HG03354 (cell line): ENCODE data around the gene ITCH.
A peak's percentile ranks its signal among the peaks of the same experiment; 100 is the strongest.
"Not testable (repeated sequence)": the region's sequence is repeated elsewhere in the genome, so short reads cannot be mapped to it uniquely, and the experiment has no call there.

Source experiments
- ATAC-seq: cut with Tn5 transposase; IDR thresholded peaks from one replicate; pipeline ENCODE4 v1.9.1; 2021; ENCODE audit warnings: mild to moderate bottlenecking; ENCODE audit not compliant: unreplicated experiment, poor library complexity, severe bottlenecking

The ITCH gene

DNA sequence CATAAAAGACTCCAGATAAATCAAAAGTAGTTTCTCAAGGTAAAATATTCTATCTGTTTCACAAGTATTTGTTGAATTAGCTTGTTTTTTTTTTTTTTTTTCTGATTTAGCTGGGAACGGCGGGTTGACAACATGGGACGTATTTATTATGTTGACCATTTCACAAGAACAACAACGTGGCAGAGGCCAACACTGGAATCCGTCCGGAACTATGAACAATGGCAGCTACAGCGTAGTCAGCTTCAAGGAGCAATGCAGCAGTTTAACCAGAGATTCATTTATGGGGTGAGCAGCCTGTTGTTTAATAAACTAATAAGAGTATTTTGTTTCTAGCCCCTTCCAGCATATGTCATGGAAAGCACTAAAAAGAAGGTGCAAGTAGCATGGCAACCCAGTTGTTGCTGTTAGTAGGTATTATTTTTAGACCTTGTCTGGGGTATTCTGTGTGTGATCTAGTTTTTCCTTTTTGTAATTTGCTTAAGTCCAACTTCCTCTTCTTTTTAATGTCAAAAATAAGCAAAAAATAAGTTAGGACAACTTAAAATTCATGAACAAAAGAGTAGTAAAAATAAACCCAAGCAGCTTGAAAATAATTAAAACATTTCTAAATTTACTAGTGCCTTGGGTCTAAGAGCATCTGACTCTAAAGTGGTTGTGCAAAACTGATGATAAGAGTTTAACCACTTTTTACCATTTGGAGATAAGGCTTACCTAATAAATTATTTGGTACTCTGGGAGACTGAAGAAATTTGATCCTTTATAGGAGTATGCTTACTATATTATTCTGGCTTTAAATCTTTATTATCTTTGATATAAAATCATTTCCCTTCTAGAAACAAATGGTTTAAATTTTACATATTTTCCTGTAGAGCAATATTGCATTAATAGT, 82.3 kb downstream of the ITCH start:
- ATAC-seq: no peak

- no peak for ATAC-seq
Observed at GRCh38 chr20:34448517-34448916, 85.4 kb downstream of the ITCH start.

DNA sequence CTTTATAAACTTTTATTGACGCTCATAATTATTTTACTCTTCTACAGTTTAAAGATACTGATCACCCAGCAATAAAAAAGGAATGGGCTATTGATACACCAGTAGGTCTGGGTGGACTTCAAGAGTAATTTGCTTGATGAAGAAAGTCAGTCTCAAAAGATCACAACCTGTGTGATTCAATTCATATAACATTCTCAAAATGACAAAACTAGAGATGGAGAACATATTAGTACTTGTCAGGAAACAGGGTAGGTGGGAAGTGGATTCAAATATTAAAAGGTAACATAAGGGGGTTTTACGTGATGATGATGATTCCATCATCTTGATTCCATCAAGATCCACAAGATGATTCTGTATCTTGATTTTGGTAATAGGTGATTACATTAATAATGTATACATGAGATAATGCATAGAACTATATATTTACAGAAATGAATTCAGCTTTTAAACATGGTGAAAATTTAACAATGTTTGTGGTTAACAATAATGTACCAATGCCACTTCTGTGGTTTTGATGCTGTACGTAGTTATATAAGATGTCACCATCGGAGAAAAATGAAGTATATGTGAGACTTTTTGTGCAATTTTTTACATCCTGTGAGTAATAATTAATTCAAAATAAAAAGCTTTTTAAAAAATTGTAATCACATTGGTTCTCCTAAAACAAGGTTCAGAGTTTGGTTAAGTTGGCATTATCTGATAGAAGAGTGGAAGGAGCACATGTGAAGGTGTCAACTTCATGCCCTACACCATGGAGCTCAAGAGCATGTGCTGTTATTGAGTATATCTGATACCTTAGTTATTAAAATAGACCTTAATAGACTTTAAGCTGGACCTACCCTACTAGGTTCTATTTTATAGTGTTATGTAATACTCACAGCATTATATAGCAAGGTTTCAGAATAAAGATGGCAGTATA, 86.9 kb downstream of the ITCH start:
- ATAC-seq: no peak

GRCh38 chr20:34452281-34452982, 89.4 kb downstream of the ITCH start:
- no peak for ATAC-seq

DNA sequence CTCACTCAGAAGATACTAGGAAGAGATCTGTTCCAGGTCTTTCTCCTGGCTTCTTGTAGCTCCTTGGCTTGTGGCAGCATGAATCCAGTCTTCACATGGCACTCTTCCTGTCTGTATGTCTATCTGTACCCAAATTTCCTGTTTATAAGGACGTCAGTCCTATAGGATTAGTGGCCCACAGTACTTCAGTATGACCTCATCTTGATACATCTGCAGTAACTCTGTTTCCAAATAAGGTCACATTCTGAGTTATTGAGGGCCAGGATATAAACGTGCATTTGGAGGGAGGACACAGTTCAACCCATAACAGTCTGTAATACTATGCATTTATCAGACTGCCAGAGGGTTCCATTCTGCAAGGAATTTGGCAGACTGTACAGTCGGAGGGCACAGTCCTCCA, 95.6 kb downstream of the ITCH start:
- ATAC-seq: no peak

DNA sequence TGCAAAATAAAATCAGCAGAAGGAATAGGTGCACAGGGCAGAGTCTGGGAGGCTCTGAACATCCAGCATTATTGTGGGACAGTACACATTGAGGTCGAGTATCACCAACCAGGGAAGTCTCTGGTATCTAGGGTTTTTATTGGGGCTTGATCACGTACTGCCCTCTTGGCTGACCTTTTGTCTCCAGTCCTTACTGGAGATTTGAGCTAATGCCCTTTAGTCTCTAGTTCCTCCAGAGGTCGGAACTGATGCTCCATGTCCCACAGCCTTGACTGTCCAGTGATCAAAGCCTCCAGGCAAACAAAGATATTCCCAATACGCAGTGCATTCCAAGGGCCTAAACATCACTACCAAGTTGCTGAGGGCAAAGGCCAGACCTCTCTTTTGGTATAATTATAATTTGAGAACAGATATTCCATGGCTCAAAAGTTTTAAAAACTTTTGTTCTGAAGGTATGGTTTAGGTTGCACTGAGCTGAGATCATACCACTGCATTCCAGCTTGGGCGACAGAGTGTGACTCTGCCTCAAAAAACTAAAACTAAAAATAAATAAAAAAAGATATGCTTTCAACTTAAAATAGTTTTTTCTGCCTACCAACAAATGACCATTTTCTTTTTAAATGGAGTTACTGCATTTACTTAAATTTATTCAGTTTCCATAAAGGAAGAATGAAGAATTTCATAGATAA, 96.3 kb downstream of the ITCH start:
- ATAC-seq: no peak

- no peak for ATAC-seq
Observed at GRCh38 chr20:34461779-34462087, 98.7 kb downstream of the ITCH start.

- no peak for ATAC-seq
Observed at GRCh38 chr20:34468951-34469350, 105.9 kb downstream of the ITCH start.

DNA sequence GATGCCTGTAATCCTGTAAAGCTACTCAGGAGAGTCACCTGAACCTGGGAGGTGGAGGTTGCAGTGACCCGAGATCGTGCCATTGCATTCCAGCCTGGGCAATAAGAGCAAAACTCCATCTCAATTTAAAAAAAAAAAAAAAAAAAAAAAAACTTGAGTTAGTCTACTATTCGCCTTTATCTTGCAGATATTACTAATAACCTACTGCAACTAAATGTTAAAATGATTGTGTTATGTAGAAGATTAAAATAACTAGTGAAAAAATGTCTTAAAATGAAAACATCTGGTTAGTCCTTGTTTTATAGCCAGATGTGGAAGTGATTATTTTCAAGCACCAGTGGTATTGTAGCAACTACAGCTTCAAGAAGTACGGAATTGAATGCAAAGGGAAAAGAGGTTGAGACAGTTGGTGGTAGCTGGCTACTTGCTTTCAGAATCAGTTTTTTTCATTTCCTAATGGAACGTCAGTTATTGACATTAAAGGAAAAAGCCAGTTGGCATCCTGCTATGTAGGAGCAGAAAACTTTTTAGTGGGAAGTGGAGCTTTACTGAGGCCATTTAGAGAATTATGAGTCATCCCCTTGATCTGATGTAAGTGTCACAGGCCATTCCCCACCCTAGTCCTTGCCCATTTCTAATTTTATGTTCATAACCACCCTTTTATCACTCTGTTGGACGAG, 109.3 kb downstream of the ITCH start:
- no peak for ATAC-seq

GRCh38 chr20:34473262-34473883, 110.3 kb downstream of the ITCH start:
- ATAC-seq: no peak

GRCh38 chr20:34475979-34476736, 113.1 kb downstream of the ITCH start:
- peak; percentile 48 for ATAC-seq

DNA sequence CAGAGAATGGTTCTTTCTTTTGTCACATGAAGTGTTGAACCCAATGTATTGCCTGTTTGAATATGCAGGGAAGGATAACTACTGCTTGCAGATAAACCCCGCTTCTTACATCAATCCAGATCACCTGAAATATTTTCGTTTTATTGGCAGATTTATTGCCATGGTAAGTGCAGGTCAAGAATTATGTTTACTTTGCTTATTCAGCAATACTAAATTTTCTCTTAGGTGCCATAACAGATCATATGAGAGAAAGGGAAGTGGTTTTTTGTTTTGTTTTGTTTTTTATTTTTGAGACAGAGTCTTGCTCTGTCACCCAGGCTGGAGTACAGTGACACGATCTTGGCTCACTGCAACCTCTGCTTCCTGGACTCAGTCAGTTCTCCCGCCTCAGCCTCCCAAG, 116.6 kb downstream of the ITCH start:
- no peak for ATAC-seq

DNA sequence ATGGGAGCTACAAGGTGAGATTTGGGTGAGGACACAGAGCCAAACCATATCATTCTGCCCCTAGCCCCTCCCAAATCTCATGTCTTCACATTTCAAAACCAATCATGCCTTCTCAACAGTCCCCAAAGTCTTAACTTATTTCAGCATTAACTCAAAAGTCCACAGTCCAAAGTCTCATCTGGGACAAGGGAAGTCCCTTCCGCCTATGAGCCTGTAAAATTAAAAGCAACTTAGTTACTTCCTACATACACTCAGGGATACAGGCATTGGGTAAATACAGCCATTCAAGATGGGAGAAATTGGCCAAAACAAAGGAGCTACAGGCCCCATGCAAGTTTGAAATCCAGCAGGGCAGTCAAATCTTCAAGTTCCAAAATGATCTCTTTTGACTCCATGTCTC, 119.1 kb downstream of the ITCH start:
- not testable (repeated sequence) for ATAC-seq

- not testable (repeated sequence) for ATAC-seq
Observed at GRCh38 chr20:34483585-34484220, 120.6 kb downstream of the ITCH start.

DNA sequence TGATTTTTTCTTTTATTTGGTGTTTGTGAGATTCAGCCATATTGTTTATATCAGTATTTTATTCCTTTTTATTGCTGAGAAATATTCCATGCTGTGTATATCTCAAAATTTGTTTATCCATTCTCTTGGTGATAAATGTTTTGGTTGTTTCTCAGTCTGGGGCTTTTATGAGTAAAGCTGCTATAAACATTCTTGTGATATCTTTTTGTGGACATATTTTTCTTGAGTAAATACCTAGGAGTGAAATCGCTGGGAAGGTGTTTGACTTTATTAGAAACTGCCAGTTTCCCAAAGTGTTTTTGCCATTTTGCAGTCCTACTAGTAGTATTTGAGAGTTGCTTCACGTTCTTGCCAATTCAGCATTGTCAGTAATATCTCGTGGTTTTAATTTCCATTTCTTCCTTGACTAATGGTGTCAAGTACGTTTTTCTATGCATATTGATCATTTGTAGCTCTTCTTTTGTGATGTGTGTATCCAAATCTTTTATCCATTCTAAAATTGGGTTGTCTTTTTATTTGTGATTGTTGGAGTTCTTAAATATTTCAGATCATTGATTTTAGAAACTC, 122.1 kb downstream of the ITCH start:
- ATAC-seq: no peak

- ATAC-seq: no peak
Observed at GRCh38 chr20:34491226-34491931, 128.3 kb downstream of the ITCH start.
